Esophagus squamous epithelium (tissue), 5 donors: Measurements from ENCODE around the gene NEK4. TPM values are rescaled to one million over a fixed set of nuclear protein-coding genes. Genes with fewer than 3 reads are reported as not detected.

Experiments
- DNase-seq: peaks from one replicate; lab custom pipeline; 2025; lab: John Stamatoyannopoulos, UW
- H3K27ac ChIP-seq, 4 donors: fragments of 200-600 bp; sonication (generic); one replicate each; pipeline ENCODE4 v1.5.1; 2016 to 2019; ENCODE audit warnings: mild to moderate bottlenecking in 1 of 4
- H3K27me3 ChIP-seq, 4 donors: fragments of 200-600 bp; sonication (generic); 1 replicate in 3 of 4; 2 replicates in 1 of 4; pipeline versions ENCODE4 v1.5.1 to v1.6.0; 2017 to 2021; ENCODE audit warnings: antibody characterized with exemption in 1 of 4
- H3K36me3 ChIP-seq, 3 donors: fragments of 200-600 bp; sonication (generic); one replicate each; pipeline ENCODE4 v1.5.1; 2016 to 2019
- H3K4me1 ChIP-seq, 3 donors: fragments of 200-600 bp; sonication (generic); one replicate each; pipeline ENCODE4 v1.5.1; 2017 to 2019
- H3K4me3 ChIP-seq, 4 donors: fragments of 200-600 bp; sonication (generic); 1 replicate in 3 of 4; 2 replicates in 1 of 4; pipeline ENCODE4 v1.5.1; 2016 to 2019; ENCODE audit warnings: mild to moderate bottlenecking in 2 of 4, moderate library complexity in 1 of 4
- H3K9me3 ChIP-seq, 3 donors: fragments of 200-600 bp; sonication (generic); one replicate each; pipeline ENCODE4 v1.5.1; 2016 to 2019
- CTCF ChIP-seq, 6 experiments: fragments of 450-650 bp in 4 of 6; fragments of 200-600 bp in 2 of 6; sonication (generic) in 2 of 6; IDR thresholded peaks; one replicate each; pipeline ENCODE4 v1.5.1; 2016 to 2019; ENCODE audit warnings: antibody characterized with exemption in 6 of 6, mild to moderate bottlenecking in 4 of 6, moderate library complexity in 4 of 6
- POLR2A ChIP-seq, 4 donors: fragments of 450-650 bp; IDR thresholded peaks; one replicate each; pipeline ENCODE4 v1.6.1; 2017; ENCODE audit warnings: antibody characterized with exemption in 4 of 4, mild to moderate bottlenecking in 4 of 4, moderate library complexity in 3 of 4
- WGBS, 2 donors: methylation state at CpG; one replicate each; pipeline ENCODE4 v1.1.5; 2018; 5-methylcytosine and 5-hydroxymethylcytosine counted together
- intact Hi-C: fragments of 100-400 bp; cut with DNase I; formaldehyde crosslinking; loops from one replicate; pipeline ENCODE4 v1.15.0; 2022
- total RNA-seq, 4 donors: library from RNA; depleted of rRNA; stranded (reverse); fragments of >200 nt; gene quantifications; one replicate each; pipeline ENCODE4 v1.1.0, GENCODE V29; 2016
- donor health status: DM: yes; HTN: yes; CAD: no.

The NEK4 gene
- total RNA-seq, 4 donors from 2014 or later = 8.0 to 16.6 (median 14.6) TPM

- H3K27me3 ChIP-seq = no peaks in the 10 kb centered on the region
- H3K4me1 ChIP-seq = no peaks in the 10 kb centered on the region
- H3K9me3 ChIP-seq = no peaks in the 10 kb centered on the region
- no peaks in the 10 kb centered on the region for H3K36me3 ChIP-seq
- no peak for TF ChIP-seq CTCF (IDR thresholded peaks at IDR 0.05)
- TF ChIP-seq POLR2A (IDR thresholded peaks at IDR 0.05) = no peak
- intact Hi-C loops = no loop called here
- WGBS, 2 donors = 86 to 95% methylated on average over 3 to 6 of the region's 6 CpGs
- no peak for DNase-seq
- H3K27ac ChIP-seq = no peak overlapping the region
- H3K4me3 ChIP-seq = no peak overlapping the region
These were observed 45.5 kb upstream of the NEK4 start for GRCh38 chr3:52816199-52816598.

GRCh38 chr3:52813810-52814209, 43.1 kb upstream of the NEK4 start:
- no peak for DNase-seq
- Histone ChIP-seq H3K27me3 (no peaks in the 10 kb centered on the region), H3K36me3 (no peaks in the 10 kb centered on the region), H3K4me3 (no peak overlapping the region), H3K9me3 (no peaks in the 10 kb centered on the region), H3K27ac (no peak overlapping the region), H3K4me1 (no peaks in the 10 kb centered on the region)
- WGBS, 2 donors = 70% methylated on average over 2 of the region's 8 CpGs; no CpG with 5 or more reads in 1 of the 2 donors
- intact Hi-C loops = no loop called here
- TF ChIP-seq CTCF (IDR thresholded peaks at IDR 0.05) (no peak), POLR2A (IDR thresholded peaks at IDR 0.05) (no peak)

- intact Hi-C loops = no loop called here
- H3K36me3 ChIP-seq = no peaks in the 10 kb centered on the region
- no peak for DNase-seq
- TF ChIP-seq CTCF (IDR thresholded peaks at IDR 0.05) (no peak), POLR2A (IDR thresholded peaks at IDR 0.05) (no peak)
- 69 to 85% methylated on average over 5 to 6 of the region's 7 CpGs for WGBS, 2 donors
- no peaks in the 10 kb centered on the region for H3K27me3 ChIP-seq
- no peaks in the 10 kb centered on the region for H3K4me1 ChIP-seq
- no peaks in the 10 kb centered on the region for H3K9me3 ChIP-seq
- H3K27ac ChIP-seq = no peak overlapping the region
- no peak overlapping the region for H3K4me3 ChIP-seq
These were observed 40.8 kb upstream of the NEK4 start for GRCh38 chr3:52811452-52812011.

- WGBS, 2 donors = 83 to 86% methylated on average over 7 to 11 of the region's 11 CpGs
- Histone ChIP-seq H3K36me3 (no peaks in the 10 kb centered on the region), H3K27ac (no peak overlapping the region), H3K4me1 (no peaks in the 10 kb centered on the region), H3K27me3 (peaks cover 0 to under 1% (median 0%) of the 10 kb centered on the region in 4 donors), H3K9me3 (no peaks in the 10 kb centered on the region), H3K4me3 (no peak overlapping the region)
- no peak for DNase-seq
- TF ChIP-seq CTCF (IDR thresholded peaks at IDR 0.05) (no peak), POLR2A (IDR thresholded peaks at IDR 0.05) (no peak)
- intact Hi-C loops = no loop called here
These were observed 40.2 kb upstream of the NEK4 start for GRCh38 chr3:52810923-52811322.

GRCh38 chr3:52809662-52810377, 39.1 kb upstream of the NEK4 start:
- H3K4me1 ChIP-seq = no peaks in the 10 kb centered on the region
- no peak for DNase-seq
- intact Hi-C loops = no loop called here
- no peaks in the 10 kb centered on the region for H3K36me3 ChIP-seq
- no peak overlapping the region for H3K4me3 ChIP-seq
- no peak for TF ChIP-seq CTCF (IDR thresholded peaks at IDR 0.05)
- no peak for TF ChIP-seq POLR2A (IDR thresholded peaks at IDR 0.05)
- H3K27ac ChIP-seq = no peak overlapping the region
- peaks cover 0 to 5% (median 0%) of the 10 kb centered on the region in 4 donors for H3K27me3 ChIP-seq
- 39 to 51% methylated on average over 5 to 7 of the region's 7 CpGs for WGBS, 2 donors
- no peaks in the 10 kb centered on the region for H3K9me3 ChIP-seq
